Activated CD8-positive, alpha-beta memory T cell treated with anti-CD3 and anti-CD28 coated beads for 4 hours (primary cell): Measurements from ENCODE around the gene MTX1.
A peak's percentile ranks its signal among the peaks of the same experiment; 100 is the strongest.

Experiments
- DNase-seq, 2 donors: peaks; one replicate each; pipeline ENCODE4 v3.0.0-alpha.2; 2020; ENCODE audit warnings: low read depth in 2 of 2

The MTX1 gene

GRCh38 chr1:155261493-155261851 lies 53.0 kb downstream of the MTX1 start:
- no peak for DNase-seq

DNA sequence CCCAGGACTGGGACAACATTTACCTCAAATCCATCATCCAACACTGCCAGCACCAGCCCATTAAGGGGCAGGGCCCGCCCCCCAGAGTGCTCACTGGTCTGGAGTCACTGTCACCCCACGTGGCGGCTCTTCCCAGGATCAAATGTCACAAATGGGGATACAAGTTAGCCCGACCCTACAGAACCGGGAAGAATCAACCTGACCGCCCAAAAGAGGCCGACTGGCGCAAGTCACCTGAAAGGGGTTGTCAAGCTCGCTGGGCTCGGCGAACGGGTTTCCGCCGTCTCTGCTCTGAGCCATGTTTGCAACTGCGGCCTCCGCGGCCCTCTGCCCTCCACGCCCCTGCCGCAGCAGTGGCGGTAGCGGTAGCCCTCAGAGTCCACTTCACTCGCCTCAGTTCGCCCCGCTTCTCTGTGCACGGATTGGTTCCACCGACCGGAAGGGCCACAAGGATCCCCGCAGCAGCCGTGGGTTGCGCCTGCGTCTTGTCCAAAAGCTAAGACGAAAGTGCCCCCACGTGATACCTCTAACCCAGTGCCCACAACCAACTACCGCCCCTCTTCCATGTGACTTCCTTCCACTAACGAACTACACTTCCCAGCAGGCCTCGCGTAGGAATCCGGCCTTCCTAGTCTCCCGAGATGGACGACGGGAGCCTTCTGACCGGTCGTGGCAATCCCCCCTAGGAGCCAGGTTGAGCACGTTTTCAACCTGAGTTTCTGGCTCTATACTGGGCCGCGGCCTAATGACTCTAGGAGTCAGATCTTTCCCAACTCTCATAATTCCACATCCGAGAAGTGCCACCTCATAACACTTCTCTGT lies 53.6 kb downstream of the MTX1 start, which contains the start of gene SCAMP3:
TSS of gene SCAMP3 (minus strand) at position 509 of the 822 bp plus-strand sequence. CDS start at position 300, 209 bp downstream.
- peak; percentile 80 to 84 for DNase-seq

DNA sequence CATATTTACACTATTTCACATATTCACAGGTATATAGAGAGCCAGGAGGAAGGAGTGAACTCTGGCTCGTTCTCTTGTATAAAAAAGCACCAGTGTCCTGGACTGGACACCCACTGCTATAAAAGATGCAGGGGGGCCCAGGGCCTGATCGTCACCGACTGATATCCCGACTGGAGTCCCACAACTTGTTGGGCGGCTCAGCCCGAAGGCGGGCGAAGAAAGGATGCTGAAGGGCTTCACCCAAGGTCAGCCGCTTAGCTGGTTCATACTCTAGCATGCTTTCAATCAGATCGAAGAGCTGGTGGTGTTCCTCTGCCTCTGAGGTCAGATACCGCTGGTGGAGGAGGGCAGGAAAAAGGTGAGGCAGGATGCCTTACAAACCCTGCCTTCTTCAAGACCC lies 54.6 kb downstream of the MTX1 start:
- no peak for DNase-seq
